GM19468 (cell line): ENCODE results near the gene NUP54.

Experiments used
- ATAC-seq: cut with Tn5 transposase; IDR thresholded peaks from one replicate; pipeline ENCODE4 v1.9.1; 2021; ENCODE audit warnings: mild to moderate bottlenecking, moderate library complexity, moderate number of reproducible peaks; ENCODE audit not compliant: unreplicated experiment; ENCODE audit errors: extremely low read depth

NUP54 gene

GRCh38 chr4:76147454-76148141, 599 bp downstream of the NUP54 start:
- no peak for ATAC-seq

DNA sequence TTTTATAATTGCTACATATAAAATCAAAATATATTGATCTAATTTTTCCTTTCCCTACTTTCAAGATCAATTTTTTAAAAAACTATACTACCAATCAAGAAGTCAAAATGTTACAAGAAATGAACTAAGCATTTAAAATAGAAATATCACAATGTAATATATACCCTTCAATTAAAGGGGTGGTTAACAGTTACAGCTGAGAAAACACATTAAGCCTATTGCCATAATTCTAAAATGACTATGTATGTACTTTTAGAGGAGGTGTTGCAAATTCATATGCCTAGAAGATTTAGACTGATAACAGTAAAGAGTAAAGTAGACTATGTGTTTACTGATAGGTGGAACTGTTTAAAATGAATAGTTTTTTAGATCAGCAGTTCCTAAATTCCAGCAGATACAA, 3.7 kb downstream of the NUP54 start:
- no peak for ATAC-seq

DNA sequence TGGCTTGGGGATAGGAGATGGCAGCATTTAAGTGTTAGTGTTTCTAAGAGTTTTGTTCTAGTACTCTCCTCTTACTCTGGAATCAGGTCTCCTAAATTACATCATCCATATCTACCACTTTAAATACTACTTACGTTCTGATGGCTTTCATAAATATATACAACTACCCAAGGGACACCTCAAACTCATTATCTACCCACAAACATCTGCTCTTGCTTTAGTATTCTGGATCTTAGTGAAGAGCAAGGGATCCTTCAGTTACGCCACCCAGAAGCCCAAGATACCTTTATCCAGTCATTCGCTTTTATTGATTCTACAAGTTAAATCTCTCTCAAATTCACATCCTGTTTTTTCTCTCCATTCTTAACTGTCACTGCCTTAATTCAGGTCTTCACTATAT, 7.0 kb downstream of the NUP54 start:
- ATAC-seq: no peak

DNA sequence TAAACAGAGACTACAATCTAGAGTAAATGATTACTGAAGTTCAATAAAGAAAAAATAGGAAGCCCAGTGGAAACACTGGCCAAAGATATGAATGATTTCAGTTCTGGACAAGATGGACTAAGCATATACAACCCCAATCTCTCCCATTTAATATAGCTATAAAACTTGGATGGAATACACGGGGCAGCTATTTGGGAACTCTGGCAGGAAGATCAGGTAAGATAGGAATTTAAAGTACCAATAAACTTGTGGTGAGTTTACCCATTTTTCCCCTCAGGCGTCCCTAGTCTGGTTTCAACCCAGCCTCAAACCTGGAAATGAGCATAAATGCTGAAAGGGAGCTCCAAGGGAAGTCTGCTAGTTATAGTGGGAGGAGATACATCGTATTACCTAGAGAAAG, 20.4 kb downstream of the NUP54 start:
- ATAC-seq: no peak

GRCh38 chr4:76125816-76126215, 22.4 kb downstream of the NUP54 start:
- ATAC-seq: no peak

DNA sequence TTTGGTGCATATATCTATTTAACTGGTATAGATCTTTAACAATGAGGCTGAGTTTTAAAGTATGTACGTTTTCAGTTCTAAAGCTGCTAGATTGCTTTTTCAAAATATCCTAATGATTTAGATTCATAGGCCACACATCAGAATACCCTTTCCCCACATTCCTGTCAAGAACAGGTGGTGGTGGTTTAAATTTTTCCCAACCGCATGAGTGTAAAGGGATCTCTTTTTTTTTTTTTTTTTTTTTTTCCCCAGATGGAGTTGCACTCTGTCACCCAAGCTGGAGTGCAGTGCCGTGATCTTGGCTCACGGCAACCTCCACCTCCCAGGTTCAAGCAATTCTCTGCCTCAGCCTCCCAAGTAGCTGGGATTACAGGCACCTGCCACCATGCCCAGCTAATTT, 28.0 kb downstream of the NUP54 start:
- ATAC-seq: no peak

GRCh38 chr4:76117536-76117935, 30.7 kb downstream of the NUP54 start:
- no peak for ATAC-seq

- no peak for ATAC-seq
Measured at GRCh38 chr4:76116821-76117220, 31.4 kb downstream of the NUP54 start.

GRCh38 chr4:76108467-76109181, 39.6 kb downstream of the NUP54 start:
- ATAC-seq: no peak

- no peak for ATAC-seq
Measured at GRCh38 chr4:76106442-76106841, 41.8 kb downstream of the NUP54 start.

DNA sequence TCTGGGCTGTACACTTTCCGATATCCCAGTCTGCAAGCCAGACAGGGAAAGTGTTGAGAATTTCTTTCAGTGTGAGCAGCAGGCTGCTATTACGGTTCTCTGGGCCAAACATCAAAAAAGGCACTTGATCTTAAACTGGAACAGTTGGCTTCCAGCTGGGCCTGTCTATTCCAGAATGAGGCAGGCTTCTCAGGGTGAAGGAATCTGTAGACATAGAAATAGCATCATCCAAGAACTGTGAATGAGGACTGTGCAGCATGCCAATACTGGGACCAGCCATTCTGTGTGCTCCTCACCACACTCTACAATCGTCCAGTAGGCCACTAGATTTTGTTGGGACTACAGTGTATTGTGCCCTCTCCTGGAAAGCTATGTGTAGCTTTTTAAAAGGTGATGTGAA, 42.5 kb downstream of the NUP54 start:
- no peak for ATAC-seq

DNA sequence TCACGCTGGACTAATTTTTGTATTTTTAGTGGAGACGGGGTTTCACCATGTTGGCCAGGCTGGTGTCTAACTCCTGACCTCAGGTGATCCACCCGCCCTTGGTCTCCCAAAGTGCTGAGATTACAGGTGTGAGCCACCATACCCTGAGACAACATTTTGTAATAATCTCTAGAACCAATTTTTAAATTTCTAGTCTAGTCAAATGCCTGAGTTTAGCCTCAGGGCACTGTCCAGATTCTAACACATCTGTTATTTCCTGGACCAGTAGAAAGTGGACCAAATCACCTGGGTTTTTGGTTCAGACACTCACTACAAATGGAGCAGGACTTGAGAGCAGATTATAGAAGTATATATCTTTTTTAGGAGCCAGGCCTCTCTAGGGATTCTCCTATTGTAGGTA, 52.1 kb downstream of the NUP54 start:
- ATAC-seq: no peak

DNA sequence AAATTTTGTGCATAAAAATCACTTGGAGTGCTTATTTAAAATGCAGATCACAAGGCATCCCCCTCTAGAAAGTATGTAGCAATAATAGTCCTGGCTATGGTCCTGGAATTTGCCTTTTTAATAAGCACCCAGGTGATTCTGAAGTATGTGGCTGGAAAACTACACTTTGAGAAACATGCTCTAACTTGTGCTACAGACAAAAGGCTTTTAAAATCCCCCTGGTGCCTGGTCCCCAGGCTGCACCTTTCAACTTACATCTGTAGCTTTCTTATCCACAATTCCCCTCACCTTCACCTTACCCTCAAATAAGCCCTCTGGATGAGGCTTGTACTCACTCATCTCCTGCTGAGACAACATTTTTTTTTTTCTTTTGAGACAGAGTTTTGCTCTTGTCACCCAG, 52.6 kb downstream of the NUP54 start:
- no peak for ATAC-seq

DNA sequence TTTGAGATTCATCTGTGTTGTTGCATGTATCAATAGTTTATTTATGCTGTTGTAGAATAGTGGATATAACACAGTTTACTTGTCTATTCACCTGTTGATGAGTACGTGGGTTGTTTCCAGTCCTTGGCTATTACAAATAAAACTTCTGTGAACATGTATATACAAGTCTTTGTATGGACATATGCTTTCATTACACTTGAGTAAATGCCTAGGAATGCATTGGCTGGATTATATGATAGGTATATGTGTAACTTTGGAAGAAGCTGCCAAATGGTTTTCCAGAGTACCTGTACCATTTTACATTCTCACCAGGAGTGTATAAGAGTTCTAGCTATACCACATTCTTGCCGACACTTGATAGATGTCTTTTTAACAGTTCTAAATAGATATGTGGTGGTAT, 57.1 kb downstream of the NUP54 start:
- no peak for ATAC-seq

- no peak for ATAC-seq
Measured at GRCh38 chr4:76090241-76090691, 57.9 kb downstream of the NUP54 start.

DNA sequence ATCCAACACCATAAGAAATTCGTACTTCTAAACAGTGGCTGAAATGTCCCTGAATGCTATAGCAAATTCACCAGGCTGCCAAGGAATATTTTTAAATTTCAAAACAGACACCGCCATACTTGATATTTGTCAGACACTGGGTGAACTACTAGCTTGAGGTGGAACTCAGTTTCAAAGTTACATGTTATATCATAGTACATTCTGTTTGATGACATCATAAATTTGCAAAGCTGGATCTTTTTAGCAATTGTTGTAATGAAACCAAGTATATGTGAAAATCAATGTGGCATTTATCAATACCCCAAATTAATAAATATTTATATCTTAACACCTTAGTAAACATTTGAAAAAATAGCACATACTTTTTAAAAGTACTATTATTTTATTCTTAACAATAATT, 59.5 kb downstream of the NUP54 start:
- no peak for ATAC-seq

GRCh38 chr4:76087007-76087769, 61.0 kb downstream of the NUP54 start:
- ATAC-seq: no peak

- no peak for ATAC-seq
Measured at GRCh38 chr4:76084542-76084941, 63.7 kb downstream of the NUP54 start.

- ATAC-seq: no peak
Measured at GRCh38 chr4:76083386-76083988, 64.7 kb downstream of the NUP54 start.

DNA sequence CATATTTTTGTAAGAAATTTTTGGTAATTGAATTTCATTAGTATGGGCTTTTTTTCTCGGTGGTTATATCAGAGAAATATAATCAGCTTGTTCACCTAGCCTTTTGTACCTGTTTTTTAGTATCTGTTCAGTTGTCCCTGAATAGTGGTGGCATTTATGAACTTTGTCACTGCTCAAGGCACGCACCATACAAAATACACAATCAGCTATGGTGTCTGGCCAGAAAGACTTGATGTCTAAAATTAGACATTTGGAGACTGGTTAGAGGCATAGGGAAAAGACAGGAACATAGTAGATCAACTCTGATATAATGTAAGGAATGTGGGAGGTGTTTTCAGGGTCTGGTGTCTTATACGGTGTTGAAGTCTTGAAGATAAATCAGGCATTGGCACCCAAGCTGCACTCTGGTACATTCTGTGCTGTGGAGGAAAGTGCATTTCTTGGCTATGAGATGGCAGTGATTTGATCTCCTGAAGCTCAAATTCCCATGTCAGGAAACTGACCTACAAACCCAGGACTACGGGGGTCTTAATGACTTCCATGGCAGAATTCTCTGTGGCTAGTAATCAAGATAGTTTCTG, 70.1 kb downstream of the NUP54 start:
- ATAC-seq: no peak
